IMR-90 (cell line): ENCODE measurements around the gene PTPN3. TPM values are rescaled to one million over a fixed set of nuclear protein-coding genes. Genes with fewer than 3 reads are reported as not detected.

ENCODE experiments used
- ATAC-seq: fragments of 200-7000 bp; cut with Tn5 transposase; 2 replicates; pipeline ENCODE4 v1.9.1; 2020; ENCODE audit warnings: low read depth, mild to moderate bottlenecking, moderate library complexity
- BruUV-seq: library from RNA; stranded (reverse); fragments of 400-500 nt; replicated peaks from 2 replicates; lab custom pipeline; 2021; lab: Mats Ljungman, UMichigan
- CTCF ChIA-PET: fragments of 300-600 bp; formaldehyde crosslinking; extraction: SDS; loops from one replicate; lab custom pipeline; 2021; ENCODE audit warnings: antibody characterized with exemption; lab: Yijun Ruan, JAX
- POLR2A ChIA-PET: fragments of 300-600 bp; sonication (Branson Sonifier 250); formaldehyde crosslinking; loops from one replicate; lab custom pipeline; 2022; ENCODE audit warnings: antibody characterized with exemption; ENCODE audit not compliant: unreplicated experiment; lab: Charles Lee
- DNase-seq: peaks from one replicate; pipeline ENCODE4 v3.0.0; 2013
- H2AFZ ChIP-seq: replicated peaks from 2 replicates; pipeline ENCODE3; 2013; ENCODE audit warnings: low read length, mild to moderate bottlenecking; ENCODE audit not compliant: poor library complexity
- H2AK5ac ChIP-seq: 2 replicates; pipeline ENCODE4 v1.6.1; 2013; ENCODE audit warnings: low read depth, low read length, inconsistent platforms
- H2AK9ac ChIP-seq: replicated peaks from 2 replicates; pipeline ENCODE3; 2013; ENCODE audit warnings: mild to moderate bottlenecking, low read depth, low read length, moderate library complexity; ENCODE audit not compliant: poor library complexity
- H2BK120ac ChIP-seq: 2 replicates; pipeline ENCODE4 v1.6.1; 2013; ENCODE audit warnings: low read depth, low read length, inconsistent platforms
- H2BK15ac ChIP-seq: 3 replicates; pipeline ENCODE4 v1.6.1; 2013; ENCODE audit warnings: low read depth, low read length, inconsistent platforms
- H2BK20ac ChIP-seq: 2 replicates; pipeline ENCODE4 v1.6.1; 2013; ENCODE audit warnings: low read depth, mild to moderate bottlenecking, inconsistent platforms, low read length, moderate library complexity
- H2BK5ac ChIP-seq: 2 replicates; pipeline ENCODE4 v1.6.1; 2013; ENCODE audit warnings: mild to moderate bottlenecking, low read depth, low read length, inconsistent platforms; ENCODE audit not compliant: poor library complexity, severe bottlenecking
- H3K14ac ChIP-seq: replicated peaks from 2 replicates; pipeline ENCODE4 v1.6.1; 2013; ENCODE audit warnings: low read depth, low read length, inconsistent platforms
- H3K18ac ChIP-seq: 2 replicates; pipeline ENCODE4 v1.6.1; 2013; ENCODE audit warnings: low read depth, low read length, control low read depth
- H3K23ac ChIP-seq: 2 replicates; pipeline ENCODE4 v1.6.1; 2013; ENCODE audit warnings: low read depth, low read length, inconsistent platforms
- H3K27ac ChIP-seq: 2 replicates; pipeline ENCODE4 v1.5.1; 2013; ENCODE audit warnings: mild to moderate bottlenecking, control low read depth, low read length; ENCODE audit not compliant: insufficient read depth
- H3K27me3 ChIP-seq: 2 replicates; pipeline ENCODE4 v1.6.1; 2013; ENCODE audit warnings: low read length; ENCODE audit not compliant: control insufficient read depth, insufficient read depth
- H3K36me3 ChIP-seq: 2 replicates; pipeline ENCODE4 v1.6.1; 2013; ENCODE audit warnings: low read length, mixed read lengths; ENCODE audit not compliant: control insufficient read depth, insufficient read depth
- H3K4ac ChIP-seq: 2 replicates; pipeline ENCODE4 v1.6.1; 2013; ENCODE audit warnings: low read depth, low read length, inconsistent platforms
- H3K4me1 ChIP-seq: 2 replicates; pipeline ENCODE4 v1.6.1; 2013; ENCODE audit warnings: low read length, mixed read lengths; ENCODE audit not compliant: control insufficient read depth, insufficient read depth
- H3K4me2 ChIP-seq: 2 replicates; pipeline ENCODE4 v1.6.1; 2013; ENCODE audit warnings: low read depth, mild to moderate bottlenecking, control low read depth, low read length, moderate library complexity
- H3K4me3 ChIP-seq: 2 replicates; pipeline ENCODE4 v1.5.1; 2013; ENCODE audit warnings: low read depth, mild to moderate bottlenecking, control low read depth, low read length, moderate library complexity; ENCODE audit not compliant: insufficient read depth
- H3K56ac ChIP-seq: 2 replicates; pipeline ENCODE4 v1.6.1; 2013; ENCODE audit warnings: low read length, inconsistent platforms; ENCODE audit not compliant: insufficient read depth; ENCODE audit errors: extremely low read depth
- H3K79me1 ChIP-seq, 2 experiments: 2 replicates each; pipeline ENCODE4 v1.6.1; 2013; ENCODE audit warnings: low read length in 2 of 2, inconsistent platforms in 1 of 2, low read depth in 1 of 2
- H3K9ac ChIP-seq: 2 replicates; pipeline ENCODE4 v1.6.1; 2013; ENCODE audit warnings: low read depth, low read length, control low read depth
- H3K9me1 ChIP-seq: 2 replicates; pipeline ENCODE4 v1.6.1; 2013; ENCODE audit warnings: low read length, inconsistent platforms; ENCODE audit not compliant: insufficient read depth
- H3K9me3 ChIP-seq: 2 replicates; pipeline ENCODE4 v1.6.1; 2013; ENCODE audit warnings: low read length; ENCODE audit not compliant: control insufficient read depth, insufficient read depth
- H4K20me1 ChIP-seq: 2 replicates; pipeline ENCODE4 v1.6.1; 2013; ENCODE audit warnings: low read length, inconsistent platforms; ENCODE audit not compliant: insufficient read depth
- H4K5ac ChIP-seq: 2 replicates; pipeline ENCODE4 v1.6.1; 2013; ENCODE audit warnings: mild to moderate bottlenecking, low read depth, low read length, control low read depth
- H4K8ac ChIP-seq, 2 experiments: 2 replicates each; pipeline ENCODE4 v1.6.1; 2013; ENCODE audit warnings: low read depth in 2 of 2, low read length in 2 of 2, control low read depth in 1 of 2, inconsistent platforms in 1 of 2
- H4K91ac ChIP-seq: 2 replicates; pipeline ENCODE4 v1.6.1; 2013; ENCODE audit warnings: low read depth, low read length, inconsistent platforms; ENCODE audit not compliant: insufficient read depth
- BHLHE40 ChIP-seq: fragments of 150-350 bp; IDR thresholded peaks from 2 replicates; pipeline ENCODE4 v1.6.1; 2016; ENCODE audit warnings: mild to moderate bottlenecking, low read depth, low read length
- CEBPB ChIP-seq: IDR thresholded peaks from 2 replicates; pipeline ENCODE4 v1.6.1; 2012; ENCODE audit warnings: low read depth, low read length, improper control_type of control experiment
- FOS ChIP-seq: fragments of 150-350 bp; IDR thresholded peaks from 2 replicates; pipeline ENCODE4 v1.6.1; 2016; ENCODE audit warnings: low read depth, low read length
- MAFK ChIP-seq: IDR thresholded peaks from 2 replicates; pipeline ENCODE4 v1.6.1; 2012; ENCODE audit warnings: low read depth, low read length, improper control_type of control experiment
- MAZ ChIP-seq: IDR thresholded peaks from 2 replicates; pipeline ENCODE4 v1.6.1; 2012; ENCODE audit warnings: low read depth, mild to moderate bottlenecking, low read length, improper control_type of control experiment, moderate library complexity, borderline replicate concordance
- MXI1 ChIP-seq: IDR thresholded peaks from 2 replicates; pipeline ENCODE4 v1.6.1; 2012; ENCODE audit warnings: low read depth, mild to moderate bottlenecking, low read length, moderate library complexity, borderline replicate concordance
- NFE2L2 ChIP-seq: fragments of 150-350 bp; IDR thresholded peaks from 2 replicates; pipeline ENCODE4 v1.6.1; 2016; ENCODE audit warnings: low read depth, mild to moderate bottlenecking, low read length
- POLR2A ChIP-seq: IDR thresholded peaks from 2 replicates; pipeline ENCODE4 v1.6.1; 2012; ENCODE audit warnings: mild to moderate bottlenecking, low read depth, low read length
- RAD21 ChIP-seq: IDR thresholded peaks from 2 replicates; pipeline ENCODE4 v1.6.1; 2012; ENCODE audit warnings: low read length, improper control_type of control experiment
- RCOR1 ChIP-seq: IDR thresholded peaks from 2 replicates; pipeline ENCODE4 v1.6.1; 2012; ENCODE audit warnings: mild to moderate bottlenecking, low read length, improper control_type of control experiment; ENCODE audit not compliant: insufficient replicate concordance
- RFX5 ChIP-seq: IDR thresholded peaks from 2 replicates; pipeline ENCODE4 v1.8.0; 2012; ENCODE audit warnings: low read depth, mild to moderate bottlenecking, low read length, moderate library complexity
- SMC3 ChIP-seq: fragments of 150-350 bp; IDR thresholded peaks from 2 replicates; pipeline ENCODE4 v1.6.1; 2016; ENCODE audit warnings: low read depth, mild to moderate bottlenecking, antibody characterized with exemption, low read length, moderate library complexity
- WGBS, 2 experiments: methylation state at CpG; one replicate each; pipeline versions ENCODE4 v1.1.5 to v1.1.7; 2013; ENCODE audit warnings: missing lambda C conversion rate in 2 of 2; ENCODE audit not compliant: insufficient read length in 1 of 2; ENCODE audit errors: extremely low coverage in 2 of 2; 5-methylcytosine and 5-hydroxymethylcytosine counted together
- dilution Hi-C: fragments of 300-500 bp; cut with HindIII; formaldehyde crosslinking; loops from one replicate; pipeline ENCODE4 v1.14.3; 2018; ENCODE audit warnings: low sequenced_read_pairs; ENCODE audit not compliant: unreplicated experiment
- in situ Hi-C: fragments of 300-500 bp; cut with MboI; formaldehyde crosslinking; loops from 3 replicates; pipeline ENCODE4 v1.14.3; 2019; ENCODE audit warnings: low sequenced_read_pairs, inconsistent platforms, mixed read lengths
- intact Hi-C: fragments of 100-400 bp; cut with micrococcal nuclease; formaldehyde crosslinking; loops from 2 replicates; pipeline ENCODE4 v1.10.0; 2022
- polyA plus RNA-seq, 3 experiments: library from polyadenylated mRNA; depleted of rRNA; stranded (reverse); fragments of >200 nt; gene quantifications; 2 replicates each; pipeline ENCODE4 v1.2.3, GENCODE V29; 2012; ENCODE audit warnings: low replicate concordance in 1 of 3
- total RNA-seq: library from RNA; depleted of rRNA; stranded (reverse); fragments of >200 nt; gene quantifications from 2 replicates; pipeline ENCODE4 v1.2.3, GENCODE V29; 2012
- TF ChIP-seq, protein P1 (sequence below): fragments of 150-350 bp; IDR thresholded peaks from 2 replicates; pipeline ENCODE4 v1.6.1; 2016; ENCODE audit warnings: low read depth, mild to moderate bottlenecking, low read length, moderate library complexity, borderline replicate concordance
- TF ChIP-seq, protein P2 (sequence below): conservative IDR thresholded peaks from 2 replicates; pipeline ENCODE4 v1.5.1; 2012; ENCODE audit warnings: mild to moderate bottlenecking, low read depth, low read length, improper control_type of control experiment
- TF ChIP-seq, protein P3 (sequence below): fragments of 150-350 bp; IDR thresholded peaks from 2 replicates; pipeline ENCODE4 v1.6.1; 2017; ENCODE audit warnings: mild to moderate bottlenecking, antibody characterized with exemption, low read length, low read depth

PTPN3 gene
- total and polyA plus RNA-seq, 2 of the 4 experiments (the other 2 are of a cell fraction), result 0.72 to 0.89 TPM

DNA sequence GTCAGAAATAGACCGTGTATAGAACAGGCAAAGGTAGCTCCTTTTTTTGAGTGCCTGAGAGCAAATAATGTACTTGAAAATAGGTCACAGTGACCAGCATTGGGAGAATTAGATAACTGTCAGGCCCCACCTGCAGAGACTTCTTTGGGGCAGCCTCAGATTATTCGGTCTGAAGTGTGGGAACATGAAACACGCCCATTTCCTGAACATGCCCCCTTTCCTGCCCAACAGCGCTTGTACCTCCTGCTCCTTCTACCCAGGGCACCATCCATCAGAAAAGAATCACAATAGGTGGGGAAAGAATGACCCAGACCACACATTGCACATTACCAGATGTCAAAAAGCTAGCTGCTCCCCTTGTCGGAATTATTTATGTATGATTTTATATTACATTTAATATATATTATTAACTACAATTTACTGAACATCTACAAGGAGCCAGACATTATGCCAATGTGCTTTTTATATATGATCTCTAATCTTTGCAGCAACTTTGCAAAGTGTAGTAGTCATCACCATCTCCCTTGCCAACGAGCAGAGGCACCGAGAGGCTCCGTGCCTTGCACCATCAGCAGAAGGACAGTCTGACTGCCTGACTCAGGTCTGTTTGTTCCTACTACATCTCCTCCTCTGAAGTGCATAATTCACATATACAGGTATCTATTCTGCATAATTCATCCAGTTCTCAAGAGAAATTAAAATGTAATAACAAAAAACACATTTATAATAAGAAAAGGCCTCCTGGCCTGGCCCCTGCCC is 39.5 kb downstream of the PTPN3 start:
- BruUV-seq, result no TSS peak
- H4K91ac ChIP-seq, result no peak overlapping the region
- no peak overlapping the region for H3K56ac ChIP-seq
- in situ Hi-C loops, result no loop called here
- H3K14ac ChIP-seq, result no peak overlapping the region
- H3K27ac ChIP-seq, result no peak overlapping the region
- H2AK9ac ChIP-seq, result no peak overlapping the region
- no peak overlapping the region for H2BK20ac ChIP-seq
- H3K4me2 ChIP-seq, result no peak overlapping the region
- H3K4me1 ChIP-seq, result no peaks in the 10 kb centered on the region
- no peak overlapping the region for H3K4ac ChIP-seq
- intact Hi-C loops, result no loop called here
- no peak overlapping the region for H2AK5ac ChIP-seq
- no peak overlapping the region for H2AFZ ChIP-seq
- no peak overlapping the region for H3K4me3 ChIP-seq
- no peak overlapping the region for H2BK5ac ChIP-seq
- no peaks in the 10 kb centered on the region for H3K9me1 ChIP-seq
- WGBS, 2 experiments, result 100% methylated on average over 3 of the region's 8 CpGs; no CpG with 5 or more reads in 1 of the 2 experiments
- H3K36me3 ChIP-seq, result no peaks in the 10 kb centered on the region
- no peak overlapping the region for H2BK15ac ChIP-seq
- no peak overlapping the region for H2BK120ac ChIP-seq
- no peak for DNase-seq
- no peak for ATAC-seq
- no peak overlapping the region for H3K18ac ChIP-seq
- no peaks in the 10 kb centered on the region for H3K79me1 ChIP-seq
- H4K20me1 ChIP-seq, result no peaks in the 10 kb centered on the region
- ChIA-PET POLR2A (no interaction called here), CTCF (interaction anchor here (0.9 to 1.4 kb wide), 2 partner anchors 8 to 11 kb away, joined by 3 to 4 read pairs; no protein-coding TSS in a partner anchor)
- no peaks in the 10 kb centered on the region; the same call in none of the 2 replicates for H3K27me3 ChIP-seq
- no peak overlapping the region for H3K23ac ChIP-seq
- no peak overlapping the region for H3K9ac ChIP-seq
- dilution Hi-C loops, result no loop called here
- H3K9me3 ChIP-seq, result no peaks in the 10 kb centered on the region
- no peak overlapping the region for H4K8ac ChIP-seq
- no peak overlapping the region for H4K5ac ChIP-seq
- TF ChIP-seq POLR2A, result no peak
- TF ChIP-seq MXI1, result no peak
- TF ChIP-seq RAD21, result no peak
- TF ChIP-seq SMC3, result no peak
- TF ChIP-seq, protein P1, sequence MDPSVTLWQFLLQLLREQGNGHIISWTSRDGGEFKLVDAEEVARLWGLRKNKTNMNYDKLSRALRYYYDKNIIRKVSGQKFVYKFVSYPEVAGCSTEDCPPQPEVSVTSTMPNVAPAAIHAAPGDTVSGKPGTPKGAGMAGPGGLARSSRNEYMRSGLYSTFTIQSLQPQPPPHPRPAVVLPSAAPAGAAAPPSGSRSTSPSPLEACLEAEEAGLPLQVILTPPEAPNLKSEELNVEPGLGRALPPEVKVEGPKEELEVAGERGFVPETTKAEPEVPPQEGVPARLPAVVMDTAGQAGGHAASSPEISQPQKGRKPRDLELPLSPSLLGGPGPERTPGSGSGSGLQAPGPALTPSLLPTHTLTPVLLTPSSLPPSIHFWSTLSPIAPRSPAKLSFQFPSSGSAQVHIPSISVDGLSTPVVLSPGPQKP, result no peak
- no peak for TF ChIP-seq RCOR1
- no peak for TF ChIP-seq FOS
- TF ChIP-seq RFX5, result no peak
- TF ChIP-seq BHLHE40, result no peak
- TF ChIP-seq, protein P2, sequence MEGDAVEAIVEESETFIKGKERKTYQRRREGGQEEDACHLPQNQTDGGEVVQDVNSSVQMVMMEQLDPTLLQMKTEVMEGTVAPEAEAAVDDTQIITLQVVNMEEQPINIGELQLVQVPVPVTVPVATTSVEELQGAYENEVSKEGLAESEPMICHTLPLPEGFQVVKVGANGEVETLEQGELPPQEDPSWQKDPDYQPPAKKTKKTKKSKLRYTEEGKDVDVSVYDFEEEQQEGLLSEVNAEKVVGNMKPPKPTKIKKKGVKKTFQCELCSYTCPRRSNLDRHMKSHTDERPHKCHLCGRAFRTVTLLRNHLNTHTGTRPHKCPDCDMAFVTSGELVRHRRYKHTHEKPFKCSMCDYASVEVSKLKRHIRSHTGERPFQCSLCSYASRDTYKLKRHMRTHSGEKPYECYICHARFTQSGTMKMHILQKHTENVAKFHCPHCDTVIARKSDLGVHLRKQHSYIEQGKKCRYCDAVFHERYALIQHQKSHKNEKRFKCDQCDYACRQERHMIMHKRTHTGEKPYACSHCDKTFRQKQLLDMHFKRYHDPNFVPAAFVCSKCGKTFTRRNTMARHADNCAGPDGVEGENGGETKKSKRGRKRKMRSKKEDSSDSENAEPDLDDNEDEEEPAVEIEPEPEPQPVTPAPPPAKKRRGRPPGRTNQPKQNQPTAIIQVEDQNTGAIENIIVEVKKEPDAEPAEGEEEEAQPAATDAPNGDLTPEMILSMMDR, result no peak
- TF ChIP-seq NFE2L2, result no peak
- TF ChIP-seq, protein P3, sequence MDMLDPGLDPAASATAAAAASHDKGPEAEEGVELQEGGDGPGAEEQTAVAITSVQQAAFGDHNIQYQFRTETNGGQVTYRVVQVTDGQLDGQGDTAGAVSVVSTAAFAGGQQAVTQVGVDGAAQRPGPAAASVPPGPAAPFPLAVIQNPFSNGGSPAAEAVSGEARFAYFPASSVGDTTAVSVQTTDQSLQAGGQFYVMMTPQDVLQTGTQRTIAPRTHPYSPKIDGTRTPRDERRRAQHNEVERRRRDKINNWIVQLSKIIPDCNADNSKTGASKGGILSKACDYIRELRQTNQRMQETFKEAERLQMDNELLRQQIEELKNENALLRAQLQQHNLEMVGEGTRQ, result no peak
- TF ChIP-seq MAZ, result no peak
- no peak for TF ChIP-seq CEBPB
- no peak for TF ChIP-seq MAFK
